HCT116 (cell line): Measurements from ENCODE around the gene TUT7. TPM values are rescaled to one million over a fixed set of nuclear protein-coding genes. Genes with fewer than 3 reads are reported as not detected.
A peak's percentile ranks its signal among the peaks of the same experiment; 100 is the strongest.

Experiments
- ATAC-seq: fragments of 200-7000 bp; cut with Tn5 transposase; 2 replicates; pipeline ENCODE4 v1.9.1; 2020; ENCODE audit warnings: mild to moderate bottlenecking, moderate library complexity
- Bru-seq: library from RNA; stranded (reverse); fragments of 400-500 nt; gene quantifications from one replicate; lab custom pipeline; 2021; lab: Mats Ljungman, UMichigan
- BruChase-seq, 2 experiments: library from RNA; stranded (reverse); fragments of 400-500 nt; gene quantifications; one replicate each; lab custom pipeline; 2021; lab: Mats Ljungman, UMichigan
- BruUV-seq: library from RNA; stranded (reverse); fragments of 400-500 nt; replicated peaks from 2 replicates; lab custom pipeline; 2021; lab: Mats Ljungman, UMichigan
- CTCF ChIA-PET: fragments of 300-600 bp; sonication (Branson Sonifier 250); formaldehyde crosslinking; loops from one replicate; lab custom pipeline; 2021; ENCODE audit warnings: antibody characterized with exemption; lab: Charles Lee
- POLR2A ChIA-PET: fragments of 300-600, 350-600 bp; sonication (Branson Sonifier 250); formaldehyde crosslinking; loops from one replicate; lab custom pipeline; 2021; ENCODE audit warnings: antibody characterized with exemption; lab: Charles Lee
- RAD21 ChIA-PET, 2 experiments: fragments of 300-600 bp; sonication (Branson Sonifier 250); formaldehyde crosslinking; loops; one replicate each; lab custom pipeline; 2023; ENCODE audit warnings: low total read pairs in 2 of 2; ENCODE audit not compliant: uncharacterized antibody in 2 of 2, unreplicated experiment in 2 of 2, low non-redundant PET in 1 of 2; lab: Charles Lee
- DNase-seq: peaks from one replicate; pipeline ENCODE4 v3.0.0-alpha.2; 2010; ENCODE audit warnings: low read depth, low spot score
- H2AFZ ChIP-seq: fragments of 200-600 bp; shearing (Covaris generic), sonication (generic); 2 replicates; pipeline ENCODE4 v1.6.1; 2017; ENCODE audit warnings: low read depth, mixed run types, mixed read lengths, antibody characterized with exemption, low read length; ENCODE audit not compliant: poor library complexity, severe bottlenecking
- H3K27ac ChIP-seq: 2 replicates; pipeline ENCODE4 v1.5.1; 2012; ENCODE audit warnings: low read depth, low read length
- H3K27me3 ChIP-seq: fragments of 200-600 bp; sonication (generic); 2 replicates; pipeline ENCODE4 v1.6.1; 2016; ENCODE audit warnings: mixed run types, low read length, mixed read lengths; ENCODE audit not compliant: insufficient read depth
- H3K36me3 ChIP-seq, 2 experiments: fragments of 200-500 bp in 1 of 2; fragments of 200-600 bp in 1 of 2; sonication (Bioruptor generic) in 1 of 2; sonication (generic) in 1 of 2; 2 replicates each; pipeline versions ENCODE4 v1.5.1 to v1.6.1; 2014 to 2016; ENCODE audit warnings: low read length in 2 of 2, inconsistent platforms in 1 of 2, mixed read lengths in 1 of 2, mixed run types in 1 of 2; ENCODE audit not compliant: insufficient read depth in 2 of 2, control insufficient read depth in 1 of 2
- H3K4me1 ChIP-seq, 2 experiments: fragments of 200-600 bp in 1 of 2; sonication (generic) in 1 of 2; 2 replicates each; pipeline versions ENCODE4 v1.5.1 to v1.6.1; 2012 to 2017; ENCODE audit warnings: low read length in 2 of 2, inconsistent platforms in 1 of 2, mild to moderate bottlenecking in 1 of 2, mixed read lengths in 1 of 2, mixed run types in 1 of 2, moderate library complexity in 1 of 2; ENCODE audit not compliant: insufficient read depth in 2 of 2, control insufficient read depth in 1 of 2
- H3K4me2 ChIP-seq: fragments of 200-600 bp; sonication (generic); 2 replicates; pipeline ENCODE4 v1.6.1; 2017; ENCODE audit warnings: mixed run types, low read length, mixed read lengths
- H3K4me3 ChIP-seq, 2 experiments: fragments of 200-600 bp in 1 of 2; sonication (generic) in 1 of 2; replicated peaks in 1 of 2; 2 replicates each; pipeline ENCODE4 v1.5.1; 2011 to 2016; ENCODE audit warnings: low read length in 2 of 2, control low read depth in 1 of 2, low read depth in 1 of 2, mild to moderate bottlenecking in 1 of 2, mixed read lengths in 1 of 2, mixed run types in 1 of 2
- H3K79me2 ChIP-seq: fragments of 200-600 bp; sonication (generic); 2 replicates; pipeline ENCODE4 v1.6.1; 2017; ENCODE audit warnings: mild to moderate bottlenecking, mixed run types, low read length, moderate library complexity, mixed read lengths; ENCODE audit not compliant: insufficient read depth
- H3K9ac ChIP-seq: fragments of 200-600 bp; sonication (generic); 2 replicates; pipeline ENCODE4 v1.6.1; 2016; ENCODE audit warnings: low read length, mixed read lengths
- H3K9me2 ChIP-seq: fragments of 200-600 bp; sonication (generic), shearing (Covaris generic); 2 replicates; pipeline ENCODE4 v1.6.1; 2017; ENCODE audit warnings: mixed run types, mild to moderate bottlenecking, moderate library complexity; ENCODE audit not compliant: insufficient read depth
- H3K9me3 ChIP-seq, 2 experiments: fragments of 200-500 bp in 1 of 2; fragments of 200-600 bp in 1 of 2; sonication (Bioruptor generic) in 1 of 2; sonication (generic) in 1 of 2; 2 replicates each; pipeline ENCODE4 v1.6.1; 2014 to 2017; ENCODE audit warnings: low read length in 2 of 2, mixed read lengths in 2 of 2, inconsistent platforms in 1 of 2, low read depth in 1 of 2, mild to moderate bottlenecking in 1 of 2, mixed run types in 1 of 2, moderate library complexity in 1 of 2; ENCODE audit not compliant: control insufficient read depth in 1 of 2, insufficient read depth in 1 of 2
- H4K20me1 ChIP-seq: fragments of 200-600 bp; sonication (generic), shearing (Covaris generic); 2 replicates; pipeline ENCODE4 v1.6.1; 2017; ENCODE audit warnings: mixed run types, mild to moderate bottlenecking, moderate library complexity; ENCODE audit not compliant: insufficient read depth
- ATF3 ChIP-seq: IDR thresholded peaks from 2 replicates; pipeline ENCODE4 v1.6.1; 2012
- CBX3 ChIP-seq: IDR thresholded peaks from 2 replicates; pipeline ENCODE4 v1.6.1; 2012; ENCODE audit warnings: low read depth
- EGR1 ChIP-seq: IDR thresholded peaks from 2 replicates; pipeline ENCODE4 v1.6.1; 2012; ENCODE audit warnings: low read depth
- ELF1 ChIP-seq: IDR thresholded peaks from 2 replicates; pipeline ENCODE4 v1.6.1; 2012; ENCODE audit warnings: low read depth, borderline replicate concordance
- EZH2phosphoT487 ChIP-seq: fragments of 200-600 bp; IDR thresholded peaks from 2 replicates; pipeline ENCODE4 v1.6.1; 2018; ENCODE audit warnings: antibody characterized with exemption, borderline replicate concordance
- MAX ChIP-seq: IDR thresholded peaks from 2 replicates; pipeline ENCODE4 v1.6.1; 2012
- POLR2A ChIP-seq: IDR thresholded peaks from 2 replicates; pipeline ENCODE4 v1.7.0; 2011; ENCODE audit warnings: borderline replicate concordance; ENCODE audit not compliant: insufficient read depth, insufficient read length; ENCODE audit errors: extremely low read depth
- POLR2AphosphoS5 ChIP-seq: IDR thresholded peaks from 2 replicates; pipeline ENCODE4 v1.6.1; 2011; ENCODE audit warnings: mild to moderate bottlenecking, low read depth, low read length, moderate library complexity
- RAD21 ChIP-seq: IDR thresholded peaks from 2 replicates; pipeline ENCODE4 v1.6.1; 2012; ENCODE audit warnings: low read depth, mild to moderate bottlenecking
- REST ChIP-seq: IDR thresholded peaks from 2 replicates; pipeline ENCODE4 v1.6.1; 2012; ENCODE audit warnings: low read depth
- SIN3A ChIP-seq: IDR thresholded peaks from 2 replicates; pipeline ENCODE4 v1.6.1; 2012; ENCODE audit warnings: low read depth
- SP1 ChIP-seq: IDR thresholded peaks from 2 replicates; pipeline ENCODE4 v1.6.1; 2012; ENCODE audit warnings: low read depth
- SRF ChIP-seq: IDR thresholded peaks from 2 replicates; pipeline ENCODE4 v1.6.1; 2012; ENCODE audit warnings: low read depth
- TCF7L2 ChIP-seq: IDR thresholded peaks from 2 replicates; pipeline ENCODE4 v1.7.0; 2011; ENCODE audit warnings: borderline replicate concordance, inconsistent platforms; ENCODE audit not compliant: insufficient read depth, insufficient read length; ENCODE audit errors: extremely low read depth
- YY1 ChIP-seq: IDR thresholded peaks from 2 replicates; pipeline ENCODE4 v1.6.1; 2011; ENCODE audit warnings: low read length, low read depth, moderate library complexity, mild to moderate bottlenecking; ENCODE audit not compliant: insufficient replicate concordance; ENCODE audit errors: extremely low read depth
- ZBTB33 ChIP-seq: IDR thresholded peaks from 2 replicates; pipeline ENCODE4 v1.6.1; 2011; ENCODE audit warnings: mild to moderate bottlenecking, low read length, moderate library complexity; ENCODE audit not compliant: insufficient replicate concordance; ENCODE audit errors: extremely low read depth
- ZFX ChIP-seq: fragments of 450-650 bp; IDR thresholded peaks from 2 replicates; pipeline ENCODE4 v1.6.1; 2017
- intact Hi-C: fragments of 100-400 bp; cut with micrococcal nuclease; formaldehyde crosslinking; loops from 2 replicates; pipeline ENCODE4 v1.10.0; 2022
- long read RNA-seq: library from polyadenylated mRNA; unstranded; transcript quantifications from one replicate; pipeline ENCODE4 v2.0.0, GENCODE V29; 2021; ENCODE audit not compliant: unreplicated experiment
- polyA plus RNA-seq: library from polyadenylated mRNA; unstranded; fragments of >200 nt; gene quantifications from 2 replicates; pipeline ENCODE4 v1.2.1, GENCODE V29; 2012; ENCODE audit warnings: missing spikeins
- total RNA-seq: library from RNA; stranded (reverse); gene quantifications from one replicate; pipeline ENCODE4 v1.2.1, GENCODE V29; 2021; ENCODE audit not compliant: unreplicated experiment

TUT7 gene
- 23.1 TPM for total RNA-seq
- polyA plus RNA-seq = 10.6 and 11.6 TPM in 2 replicates
- Bru-seq, nascent RNA = percentile 87 among the genes with signal in this experiment
- percentile 82 among the genes with signal in this experiment for BruChase-seq, experiment 1, labeled RNA remaining after a 6-hour chase
- BruChase-seq, experiment 2, labeled RNA remaining after a 2-hour chase = percentile 85 among the genes with signal in this experiment
- long read RNA-seq, full-length matches to known transcripts = 2 of 24 reads
- long read RNA-seq, partial matches to known transcripts = 10 of 24 reads
- long read RNA-seq, other reads (novel, unspliced or antisense) = 12 of 24 reads

GRCh38 chr9:86354011-86354817 is at the start of gene TUT7:
Gene TUT7, minus strand, starts transcription at chr9:86354410. Its CDS starts 1,211 bp downstream, at chr9:86353199.
- RAD21 ChIA-PET = no interaction called here
- H3K9ac ChIP-seq = peak within 1 kb of the TSS; percentile 83
- peaks cover 6 to 8% of the 10 kb centered on the region in 2 experiments for H3K36me3 ChIP-seq
- H3K27me3 ChIP-seq = no peaks in the 10 kb centered on the region
- TF ChIP-seq ATF3 = no peak
- peak; percentile 56 for TF ChIP-seq ZFX
- peak; percentile 68 for TF ChIP-seq ELF1
- TF ChIP-seq YY1 = peak; percentile 43
- TF ChIP-seq REST = no peak
- peak; percentile 53; the same call in 1 of the 2 replicates for TF ChIP-seq CBX3
- TF ChIP-seq SRF = peak; percentile 78
- TF ChIP-seq MAX = peak; percentile 69
- TF ChIP-seq SP1 = peak; percentile 90
- peak; percentile 24 for TF ChIP-seq TCF7L2
- no peak for TF ChIP-seq ZBTB33
- peak; percentile 58; the same call in 1 of the 2 replicates for TF ChIP-seq SIN3A
- no peak; the same call in 1 of the 2 replicates for TF ChIP-seq RAD21
- TF ChIP-seq EZH2phosphoT487 = no peak
- TF ChIP-seq POLR2A = peak; percentile 70
- peak; percentile 96 for TF ChIP-seq POLR2AphosphoS5
- TF ChIP-seq EGR1 = peak; percentile 92
- peak within 1 kb of the TSS; percentile 82 for H3K27ac ChIP-seq
- POLR2A ChIA-PET = interaction anchor here (0.6 kb wide), 1 partner anchor 60 kb away, joined by 3 read pairs; no protein-coding TSS in a partner anchor
- intact Hi-C loops = no loop called here
- CTCF ChIA-PET = no interaction called here
- peak within 1 kb of the TSS; percentile 90 for H3K4me2 ChIP-seq
- ATAC-seq (peak; percentile 91), DNase-seq (peak; percentile 89)
- H3K79me2 ChIP-seq = peaks cover 47% of the 10 kb centered on the region
- no peaks in the 10 kb centered on the region for H3K9me3 ChIP-seq
- peaks cover 6 to 27% of the 10 kb centered on the region in 2 experiments; a peak in 2 of 4 replicates for H3K4me1 ChIP-seq
- no peaks in the 10 kb centered on the region for H3K9me2 ChIP-seq
- no peaks in the 10 kb centered on the region for H4K20me1 ChIP-seq
- no TSS peak for BruUV-seq
- peak within 1 kb of the TSS; percentile 36 for H2AFZ ChIP-seq
- H3K4me3 ChIP-seq = peak within 1 kb of the TSS; percentile 96 to 97
